ENCODE results near the gene HAO2.

The HAO2 gene

GRCh38 chr1:119368554-119368953 is at the start of gene HAO2:
Gene HAO2 (plus strand): TSS chr1:119368785. CDS start chr1:119381086, 12,301 bp downstream.
- H3K4me3 ChIP-seq (ENCODE audit: low read depth, low read length): no peak within 1 kb of the TSS
- H3K9ac ChIP-seq (ENCODE audit: low read length): no peak within 1 kb of the TSS

GRCh38 chr1:119320100-119320499 is 48.5 kb upstream of the HAO2 start:
- no peaks in the 10 kb centered on the region for H3K27me3 ChIP-seq (ENCODE audit: control insufficient read depth, insufficient read depth, low read length)
- H3K4me3 ChIP-seq (ENCODE audit: low read depth, low read length): no peak overlapping the region
- no peaks in the 10 kb centered on the region for H3K36me3 ChIP-seq (ENCODE audit: control insufficient read depth, insufficient read depth, low read length)
- H3K4me1 ChIP-seq (ENCODE audit: control insufficient read depth, insufficient read depth, low read length): peaks cover 20% of the 10 kb centered on the region
- no peak overlapping the region for H3K9ac ChIP-seq (ENCODE audit: low read length)
- no peak overlapping the region for H3K27ac ChIP-seq (ENCODE audit: low read depth, low read length)
- no peaks in the 10 kb centered on the region for H3K9me3 ChIP-seq (ENCODE audit: control insufficient read depth, insufficient read depth, low read depth, low read length)

More at GRCh38 chr1:119368554-119368953, at the start of gene HAO2:
- Histone ChIP-seq H3K4me1 (ENCODE audit: control insufficient read depth, insufficient read depth, low read length) (peaks cover 12% of the 10 kb centered on the region), H3K36me3 (ENCODE audit: control insufficient read depth, insufficient read depth, low read length) (no peaks in the 10 kb centered on the region), H3K9me3 (ENCODE audit: control insufficient read depth, insufficient read depth, low read depth, low read length) (no peaks in the 10 kb centered on the region), H3K27ac (ENCODE audit: low read depth, low read length) (no peak within 1 kb of the TSS), H3K27me3 (ENCODE audit: control insufficient read depth, insufficient read depth, low read length) (no peaks in the 10 kb centered on the region)

GRCh38 chr1:119321666-119322419 is 46.7 kb upstream of the HAO2 start:
- Histone ChIP-seq H3K27me3 (ENCODE audit: control insufficient read depth, insufficient read depth, low read length) (no peaks in the 10 kb centered on the region; the same call in 1 of the 2 replicates), H3K27ac (ENCODE audit: low read depth, low read length) (no peak overlapping the region), H3K9me3 (ENCODE audit: control insufficient read depth, insufficient read depth, low read depth, low read length) (no peaks in the 10 kb centered on the region), H3K4me1 (ENCODE audit: control insufficient read depth, insufficient read depth, low read length) (peaks cover 33% of the 10 kb centered on the region), H3K9ac (ENCODE audit: low read length) (no peak overlapping the region), H3K36me3 (ENCODE audit: control insufficient read depth, insufficient read depth, low read length) (no peaks in the 10 kb centered on the region), H3K4me3 (ENCODE audit: low read depth, low read length) (no peak overlapping the region)

GRCh38 chr1:119323216-119323982 is 45.2 kb upstream of the HAO2 start:
- Histone ChIP-seq H3K36me3 (ENCODE audit: control insufficient read depth, insufficient read depth, low read length) (no peaks in the 10 kb centered on the region), H3K9ac (ENCODE audit: low read length) (no peak overlapping the region), H3K4me1 (ENCODE audit: control insufficient read depth, insufficient read depth, low read length) (peaks cover 40% of the 10 kb centered on the region)

GRCh38 chr1:119324198-119324597 is 44.4 kb upstream of the HAO2 start:
- Histone ChIP-seq H3K9ac (ENCODE audit: low read length) (no peak overlapping the region), H3K9me3 (ENCODE audit: control insufficient read depth, insufficient read depth, low read depth, low read length) (no peaks in the 10 kb centered on the region), H3K27ac (ENCODE audit: low read depth, low read length) (no peak overlapping the region), H3K27me3 (ENCODE audit: control insufficient read depth, insufficient read depth, low read length) (no peaks in the 10 kb centered on the region; the same call in 1 of the 2 replicates), H3K4me1 (ENCODE audit: control insufficient read depth, insufficient read depth, low read length) (peaks cover 38% of the 10 kb centered on the region), H3K4me3 (ENCODE audit: low read depth, low read length) (no peak overlapping the region), H3K36me3 (ENCODE audit: control insufficient read depth, insufficient read depth, low read length) (peaks cover 3% of the 10 kb centered on the region; the same call in 1 of the 2 replicates)

More at GRCh38 chr1:119323216-119323982, 45.2 kb upstream of the HAO2 start:
- Histone ChIP-seq H3K4me3 (ENCODE audit: low read depth, low read length) (no peak overlapping the region), H3K9me3 (ENCODE audit: control insufficient read depth, insufficient read depth, low read depth, low read length) (no peaks in the 10 kb centered on the region), H3K27me3 (ENCODE audit: control insufficient read depth, insufficient read depth, low read length) (no peaks in the 10 kb centered on the region; the same call in 1 of the 2 replicates), H3K27ac (ENCODE audit: low read depth, low read length) (no peak overlapping the region)

- H3K4me3 ChIP-seq (ENCODE audit: low read depth, low read length): peak overlapping the region; percentile 55; the same call in 1 of the 2 replicates
- peak overlapping the region; percentile 70 for H3K9ac ChIP-seq (ENCODE audit: low read length)
- H3K9me3 ChIP-seq (ENCODE audit: control insufficient read depth, insufficient read depth, low read depth, low read length): no peaks in the 10 kb centered on the region
- peak overlapping the region; percentile 81; the same call in 1 of the 2 replicates for H3K27ac ChIP-seq (ENCODE audit: low read depth, low read length)
- H3K4me1 ChIP-seq (ENCODE audit: control insufficient read depth, insufficient read depth, low read length): peaks cover 50% of the 10 kb centered on the region
- no peaks in the 10 kb centered on the region; the same call in 1 of the 2 replicates for H3K27me3 ChIP-seq (ENCODE audit: control insufficient read depth, insufficient read depth, low read length)
- H3K36me3 ChIP-seq (ENCODE audit: control insufficient read depth, insufficient read depth, low read length): peaks cover 3% of the 10 kb centered on the region; the same call in 1 of the 2 replicates
Observed at GRCh38 chr1:119326251-119326650, 42.3 kb upstream of the HAO2 start.

GRCh38 chr1:119327094-119327449 is 41.5 kb upstream of the HAO2 start:
- H3K9me3 ChIP-seq (ENCODE audit: control insufficient read depth, insufficient read depth, low read depth, low read length): no peaks in the 10 kb centered on the region
- peak overlapping the region; percentile 56 for H3K4me3 ChIP-seq (ENCODE audit: low read depth, low read length)
- peak overlapping the region; percentile 81; the same call in 1 of the 2 replicates for H3K27ac ChIP-seq (ENCODE audit: low read depth, low read length)
- peak overlapping the region; percentile 79 for H3K9ac ChIP-seq (ENCODE audit: low read length)
- H3K36me3 ChIP-seq (ENCODE audit: control insufficient read depth, insufficient read depth, low read length): peaks cover 3% of the 10 kb centered on the region; the same call in 1 of the 2 replicates
- H3K4me1 ChIP-seq (ENCODE audit: control insufficient read depth, insufficient read depth, low read length): peaks cover 58% of the 10 kb centered on the region
- H3K27me3 ChIP-seq (ENCODE audit: control insufficient read depth, insufficient read depth, low read length): no peaks in the 10 kb centered on the region; the same call in 1 of the 2 replicates

- Histone ChIP-seq H3K27ac (ENCODE audit: low read depth, low read length) (peak overlapping the region; percentile 74; the same call in 1 of the 2 replicates), H3K9ac (ENCODE audit: low read length) (peak overlapping the region; percentile 79), H3K4me3 (ENCODE audit: low read depth, low read length) (peak overlapping the region; percentile 56), H3K9me3 (ENCODE audit: control insufficient read depth, insufficient read depth, low read depth, low read length) (no peaks in the 10 kb centered on the region), H3K4me1 (ENCODE audit: control insufficient read depth, insufficient read depth, low read length) (peaks cover 63% of the 10 kb centered on the region), H3K36me3 (ENCODE audit: control insufficient read depth, insufficient read depth, low read length) (peaks cover 3% of the 10 kb centered on the region; the same call in 1 of the 2 replicates), H3K27me3 (ENCODE audit: control insufficient read depth, insufficient read depth, low read length) (no peaks in the 10 kb centered on the region; the same call in 1 of the 2 replicates)
Observed at GRCh38 chr1:119327450-119328155, 41.0 kb upstream of the HAO2 start.

- H3K27me3 ChIP-seq (ENCODE audit: control insufficient read depth, insufficient read depth, low read length): no peaks in the 10 kb centered on the region; the same call in 1 of the 2 replicates
- H3K4me1 ChIP-seq (ENCODE audit: control insufficient read depth, insufficient read depth, low read length): peaks cover 68% of the 10 kb centered on the region
- peaks cover 8% of the 10 kb centered on the region for H3K9me3 ChIP-seq (ENCODE audit: control insufficient read depth, insufficient read depth, low read depth, low read length)
- H3K27ac ChIP-seq (ENCODE audit: low read depth, low read length): no peak overlapping the region
- no peak overlapping the region for H3K4me3 ChIP-seq (ENCODE audit: low read depth, low read length)
- no peak overlapping the region for H3K9ac ChIP-seq (ENCODE audit: low read length)
- peaks cover 5% of the 10 kb centered on the region; the same call in 1 of the 2 replicates for H3K36me3 ChIP-seq (ENCODE audit: control insufficient read depth, insufficient read depth, low read length)
Observed at GRCh38 chr1:119329541-119330461, 38.8 kb upstream of the HAO2 start.

All from HUES6 (cell line).